ENCODE results near the gene IFNGR1.
A peak's percentile ranks its signal among the peaks of the same experiment; 100 is the strongest.

IFNGR1 gene

DNA sequence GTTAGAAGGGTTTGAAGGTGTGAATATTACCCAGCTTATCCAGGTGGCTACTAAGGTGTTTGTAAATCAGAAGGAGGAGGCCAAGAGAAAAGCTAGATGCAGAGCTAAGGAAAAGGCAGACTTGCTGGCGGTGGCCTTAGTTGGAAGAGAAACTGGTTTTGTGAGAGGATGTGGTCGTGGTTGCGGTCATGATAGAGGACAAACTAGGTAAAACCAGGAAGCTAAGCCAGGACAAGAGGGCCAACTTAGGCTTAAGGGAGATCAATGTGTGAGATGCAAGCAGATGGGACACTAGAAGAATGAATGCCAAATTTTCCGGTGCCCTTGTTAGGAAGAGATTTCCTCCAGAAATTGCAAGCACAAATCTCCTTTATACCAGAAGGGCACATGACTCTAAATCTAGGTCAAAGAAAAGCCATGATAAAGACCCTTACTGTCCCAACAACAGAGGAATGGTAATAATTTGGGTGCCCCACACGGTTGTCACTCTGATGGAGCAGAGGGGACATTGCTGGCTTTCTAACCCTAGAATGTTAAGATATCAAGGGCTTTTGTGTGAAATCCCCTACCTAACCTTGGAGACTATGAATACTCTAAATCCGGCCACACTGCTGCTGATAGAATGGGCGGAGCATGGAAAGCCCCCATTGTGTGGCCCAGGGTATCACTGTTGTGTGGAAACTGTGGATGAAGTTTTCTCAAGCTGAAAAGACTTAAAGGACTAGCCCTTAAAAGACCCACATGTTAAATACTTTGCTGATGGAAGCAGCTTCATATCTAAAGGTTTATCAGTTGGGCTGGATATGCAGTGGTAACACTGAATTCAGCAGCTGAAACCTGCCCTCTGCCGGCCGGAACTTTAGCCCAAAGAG lies 53.6 kb downstream of the IFNGR1 start:
- peak overlapping the region in 2 of 21 experiments; percentile 44 to 48 for H3K27ac ChIP-seq

GRCh38 chr6:137163732-137164318 lies 55.4 kb downstream of the IFNGR1 start:
- no peak overlapping the region for H3K27ac ChIP-seq
- no peak overlapping the region for H3K4me3 ChIP-seq

More for the DNA sequence above, 53.6 kb downstream of the IFNGR1 start:
- no peak overlapping the region for H3K4me3 ChIP-seq

GRCh38 chr6:137162692-137163306 lies 56.4 kb downstream of the IFNGR1 start:
- Histone ChIP-seq H3K27ac (peak overlapping the region in 1 of 21 experiments; percentile 25), H3K4me3 (no peak overlapping the region)

GRCh38 chr6:137161949-137162348 lies 57.2 kb downstream of the IFNGR1 start:
- Histone ChIP-seq H3K27ac (peak overlapping the region in 1 of 21 experiments; percentile 22), H3K4me3 (no peak overlapping the region)

- Histone ChIP-seq H3K27ac (peak overlapping the region in 1 of 21 experiments; percentile 6), H3K4me3 (no peak overlapping the region)
Observed at GRCh38 chr6:137160763-137161162, 58.4 kb downstream of the IFNGR1 start.

- peak overlapping the region in 3 of 21 experiments; percentile 4 to 52 (median 6) for H3K27ac ChIP-seq
- no peak overlapping the region for H3K4me3 ChIP-seq
Observed at GRCh38 chr6:137159912-137160311, 59.3 kb downstream of the IFNGR1 start.

DNA sequence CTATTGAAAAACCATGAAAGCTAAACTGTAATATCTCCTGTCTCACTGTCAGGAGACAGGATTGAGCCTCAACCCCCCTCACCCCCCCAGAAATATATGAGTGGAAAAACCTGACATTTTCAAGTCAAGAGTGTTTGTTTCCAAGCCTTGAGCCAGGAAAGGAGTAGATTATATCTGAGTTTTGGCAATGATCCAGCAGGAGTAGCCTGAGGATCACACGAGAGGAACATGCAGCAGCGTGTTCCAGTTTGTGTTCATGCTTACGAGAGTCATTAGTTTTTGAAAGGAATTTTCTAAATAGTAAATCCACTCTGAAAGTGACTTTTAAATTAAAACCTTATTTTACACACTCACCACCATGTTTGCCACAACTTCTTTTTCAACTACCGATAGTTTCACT lies 61.6 kb downstream of the IFNGR1 start:
- Histone ChIP-seq H3K4me3 (no peak overlapping the region), H3K27ac (peak overlapping the region in 9 of 21 experiments; percentile 15 to 78 (median 52))

DNA sequence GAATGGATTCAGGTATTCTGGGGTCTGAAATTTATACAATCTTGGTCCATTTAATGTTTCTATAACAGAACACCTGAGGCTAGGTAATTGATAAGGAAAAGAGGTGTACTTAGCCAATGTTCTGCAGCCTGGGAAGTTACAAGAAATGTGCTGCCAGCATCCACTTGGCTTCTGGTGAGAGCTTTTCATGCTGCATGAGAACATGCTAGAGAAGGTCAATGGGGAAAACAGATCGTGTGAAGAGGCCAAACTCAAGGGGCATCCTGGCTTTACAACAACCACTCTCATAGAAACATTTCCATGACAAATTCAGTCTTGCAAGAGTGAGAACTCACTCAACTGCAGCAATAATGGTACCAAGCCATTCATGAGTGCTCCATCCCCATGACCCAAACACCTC lies 62.5 kb downstream of the IFNGR1 start:
- peak overlapping the region in 3 of 21 experiments; percentile 17 to 49 (median 38) for H3K27ac ChIP-seq
- no peak overlapping the region for H3K4me3 ChIP-seq

- Histone ChIP-seq H3K4me3 (no peak overlapping the region), H3K27ac (peak overlapping the region in 2 of 21 experiments; percentile 17 to 49)
Observed at GRCh38 chr6:137155830-137156229, 63.4 kb downstream of the IFNGR1 start.

- Histone ChIP-seq H3K4me3 (no peak overlapping the region), H3K27ac (no peak overlapping the region)
Observed at GRCh38 chr6:137150072-137150471, 69.1 kb downstream of the IFNGR1 start.

DNA sequence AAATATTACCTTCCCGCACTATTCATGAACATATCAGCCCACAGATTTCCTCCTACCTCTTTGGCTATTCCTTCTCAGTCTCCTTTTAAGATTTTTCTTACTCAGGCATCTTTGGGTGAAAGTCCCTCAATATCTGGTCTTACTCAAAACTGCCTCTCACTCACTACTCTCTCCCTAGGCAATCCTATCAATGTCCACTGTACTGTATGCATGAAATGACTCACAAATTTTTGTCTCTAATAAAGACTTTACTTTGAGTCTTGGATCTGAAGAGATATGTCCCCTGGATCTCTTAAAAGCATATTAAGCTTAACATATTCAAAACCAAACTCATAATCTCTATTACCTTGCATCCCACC lies 70.2 kb downstream of the IFNGR1 start:
- H3K27ac ChIP-seq = no peak overlapping the region
- no peak overlapping the region for H3K4me3 ChIP-seq

GRCh38 chr6:137148306-137149034 lies 70.7 kb downstream of the IFNGR1 start:
- peak overlapping the region in 2 of 21 experiments; percentile 4 to 64 for H3K27ac ChIP-seq
- no peak overlapping the region for H3K4me3 ChIP-seq

All from skin epidermis (tissue), 12 donors.